Endothelial cell of umbilical vein (primary cell): ENCODE measurements around the gene LGALS7B. TPM values are rescaled to one million over a fixed set of nuclear protein-coding genes. Genes with fewer than 3 reads are reported as not detected.
"Not testable (repeated sequence)": the region's sequence is repeated elsewhere in the genome, so short reads cannot be mapped to it uniquely, and the experiment has no call there.

ENCODE experiments used
- BruUV-seq: library from RNA; stranded (reverse); fragments of 400-500 nt; replicated peaks from 2 replicates; lab custom pipeline; 2021; lab: Mats Ljungman, UMichigan
- CTCF ChIA-PET: fragments of 300-600, 350-600 bp; sonication (Branson Sonifier 250); formaldehyde crosslinking; loops from one replicate; lab custom pipeline; 2021; ENCODE audit warnings: antibody characterized with exemption, inconsistent platforms; lab: Charles Lee
- POLR2A ChIA-PET: fragments of 300-600, 350-600 bp; sonication (Branson Sonifier 250); formaldehyde crosslinking; loops from one replicate; lab custom pipeline; 2021; ENCODE audit warnings: antibody characterized with exemption, inconsistent platforms; lab: Charles Lee
- DNase-seq: peaks from one replicate; pipeline ENCODE4 v3.0.0-alpha.2; 2011; ENCODE audit warnings: low read depth, low spot score
- FAIRE-seq: peaks from 2 replicates; lab custom pipeline; 2011; peaks lifted over from hg19 to GRCh38; lab: Jason Lieb, UNC
- H2AFZ ChIP-seq: 2 replicates; pipeline ENCODE4 v1.6.0; 2012; ENCODE audit warnings: low read depth, low read length, control low read depth, inconsistent platforms
- H3K27ac ChIP-seq: 2 replicates; pipeline ENCODE4 v1.5.1; 2011; ENCODE audit warnings: low read depth, mild to moderate bottlenecking, control low read depth, low read length, moderate library complexity; ENCODE audit not compliant: insufficient read depth
- H3K27me3 ChIP-seq, 2 experiments: 2 replicates each; pipeline versions ENCODE4 v1.6.0 to v1.6.1; 2011; ENCODE audit warnings: low read length in 2 of 2, mixed read lengths in 1 of 2; ENCODE audit not compliant: control insufficient read depth in 2 of 2, insufficient read depth in 2 of 2
- H3K36me3 ChIP-seq, 2 experiments: 2 replicates in 1 of 2; 3 replicates in 1 of 2; pipeline ENCODE4 v1.5.1; 2011; ENCODE audit warnings: low read length in 2 of 2, mild to moderate bottlenecking in 1 of 2, moderate library complexity in 1 of 2; ENCODE audit not compliant: control insufficient read depth in 2 of 2, insufficient read depth in 2 of 2; ENCODE audit errors: extremely low read depth in 1 of 2
- H3K4me1 ChIP-seq: 3 replicates; pipeline ENCODE4 v1.5.1; 2011; ENCODE audit warnings: mild to moderate bottlenecking, low read length; ENCODE audit not compliant: control insufficient read depth, insufficient read depth; ENCODE audit errors: extremely low read depth
- H3K4me2 ChIP-seq: 2 replicates; pipeline ENCODE4 v1.6.1; 2011; ENCODE audit warnings: low read length, control low read depth, mixed read lengths; ENCODE audit not compliant: insufficient read depth
- H3K4me3 ChIP-seq, 3 experiments: fragments of 200-600 bp in 1 of 3; sonication (generic), shearing (Covaris generic) in 1 of 3; replicated peaks in 1 of 3; 2 replicates each; pipeline ENCODE4 v1.5.1; 2011 to 2016; ENCODE audit warnings: control low read depth in 3 of 3, low read length in 3 of 3, mild to moderate bottlenecking in 2 of 3, inconsistent platforms in 1 of 3, low read depth in 1 of 3, moderate library complexity in 1 of 3; ENCODE audit not compliant: insufficient read depth in 1 of 3
- H3K79me2 ChIP-seq: 2 replicates; pipeline ENCODE4 v1.6.0; 2012; ENCODE audit warnings: low read length, inconsistent platforms; ENCODE audit not compliant: control insufficient read depth, insufficient read depth
- H3K9ac ChIP-seq: replicated peaks from 2 replicates; pipeline ENCODE3; 2011; ENCODE audit warnings: low read length, control low read depth; ENCODE audit not compliant: insufficient read depth; ENCODE audit errors: extremely low read depth
- H3K9me1 ChIP-seq: replicated peaks from 3 replicates; pipeline ENCODE4 v1.6.0; 2011; ENCODE audit warnings: mild to moderate bottlenecking, low read length; ENCODE audit not compliant: control insufficient read depth, insufficient read depth; ENCODE audit errors: extremely low read depth
- H3K9me3 ChIP-seq: replicated peaks from 2 replicates; pipeline ENCODE4 v1.5.1; 2012; ENCODE audit warnings: low read length, inconsistent platforms; ENCODE audit not compliant: control insufficient read depth, insufficient read depth
- H4K20me1 ChIP-seq: replicated peaks from 2 replicates; pipeline ENCODE3; 2011; ENCODE audit warnings: mild to moderate bottlenecking, low read length; ENCODE audit not compliant: control insufficient read depth, insufficient read depth; ENCODE audit errors: extremely low read depth
- EZH2 ChIP-seq: IDR thresholded peaks from 2 replicates; pipeline ENCODE4 v1.6.1; 2012; ENCODE audit warnings: borderline replicate concordance, low read depth, mild to moderate bottlenecking, moderate library complexity, low read length, inconsistent platforms; ENCODE audit not compliant: severe bottlenecking
- FOS ChIP-seq: IDR thresholded peaks from 2 replicates; pipeline ENCODE4 v1.6.1; 2011; ENCODE audit warnings: mild to moderate bottlenecking, low read length, moderate library complexity, borderline replicate concordance; ENCODE audit not compliant: insufficient read depth
- GATA2 ChIP-seq: IDR thresholded peaks from 2 replicates; pipeline ENCODE4 v1.7.0; 2011; ENCODE audit warnings: low read depth, mild to moderate bottlenecking, moderate library complexity, mixed read lengths, low read length; ENCODE audit not compliant: insufficient read length, insufficient read depth
- JUN ChIP-seq: IDR thresholded peaks from 2 replicates; pipeline ENCODE4 v1.6.1; 2011; ENCODE audit warnings: borderline replicate concordance, low read depth; ENCODE audit not compliant: insufficient read length, insufficient read depth
- MYC ChIP-seq: IDR thresholded peaks from one replicate; pipeline ENCODE4 v1.6.1; 2011; ENCODE audit warnings: mild to moderate bottlenecking, low read depth, low read length
- POLR2A ChIP-seq: IDR thresholded peaks from 2 replicates; pipeline ENCODE4 v1.6.1; 2012; ENCODE audit warnings: low read depth, mild to moderate bottlenecking, control low read depth, low read length
- POLR2AphosphoS5 ChIP-seq: IDR thresholded peaks from 2 replicates; pipeline ENCODE4 v1.6.1; 2012; ENCODE audit warnings: low read depth, mild to moderate bottlenecking, control low read depth, low read length, moderate library complexity; ENCODE audit not compliant: insufficient read depth
- dilution Hi-C: fragments of 300-500 bp; cut with MboI; formaldehyde crosslinking; loops from one replicate; pipeline ENCODE4 v1.15.0; 2019; ENCODE audit warnings: low sequenced_read_pairs; ENCODE audit not compliant: extremely low pct_ligation_motif_present
- intact Hi-C: fragments of 100-400 bp; cut with micrococcal nuclease; formaldehyde crosslinking; loops from one replicate; pipeline ENCODE4 v1.10.0; 2022
- polyA plus RNA-seq, 4 experiments: library from polyadenylated mRNA; depleted of rRNA in 3 of 4; stranded (reverse) in 3 of 4; unstranded in 1 of 4; fragments of >200 nt; gene quantifications; 2 replicates each; pipeline versions ENCODE4 v1.2.1 to v1.2.3, GENCODE V29; 2011 to 2012; ENCODE audit warnings: missing spikeins in 1 of 4
- total RNA-seq: library from RNA; stranded (reverse); gene quantifications from 2 replicates; pipeline ENCODE4 v1.2.3, GENCODE V29; 2021
- TF ChIP-seq, protein P1 (sequence below), 2 donors: IDR thresholded peaks; 1 replicate in 1 of 2; 2 replicates in 1 of 2; pipeline ENCODE4 v1.5.1; 2011; ENCODE audit warnings: low read length in 2 of 2, mild to moderate bottlenecking in 2 of 2, moderate library complexity in 2 of 2, control low read depth in 1 of 2, inconsistent platforms in 1 of 2, low read depth in 1 of 2; ENCODE audit not compliant: insufficient read depth in 1 of 2; ENCODE audit errors: extremely low read depth in 1 of 2
- TF ChIP-seq, protein P2 (sequence below): IDR thresholded peaks from 2 replicates; pipeline ENCODE4 v1.6.1; 2011; ENCODE audit not compliant: insufficient read depth, insufficient read length

The LGALS7B gene
- total and polyA plus RNA-seq, 2 donors (not counting 3 experiments of a cell fraction or from before 2014, with no cell fraction given): not detected

DNA sequence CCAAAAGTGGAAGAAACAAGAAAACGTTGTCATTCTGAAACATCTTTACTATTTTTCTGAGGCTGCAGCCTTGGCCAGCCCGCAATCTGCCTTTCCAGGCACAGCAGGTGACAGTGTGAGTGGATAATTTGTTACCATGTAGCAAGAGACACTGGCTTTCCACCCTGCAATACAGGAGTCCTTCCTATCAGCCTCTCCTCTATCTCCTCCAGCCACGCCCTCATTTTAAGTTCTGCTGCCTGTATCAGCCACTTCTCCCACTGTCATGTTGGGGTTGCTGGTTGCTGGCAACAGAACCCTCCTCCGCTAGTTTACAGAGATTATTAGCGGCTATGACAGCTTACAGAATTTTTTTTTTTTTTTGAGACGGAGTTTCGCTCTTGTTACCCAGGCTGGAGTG is 7.9 kb upstream of the LGALS7B start:
- no peaks in the 10 kb centered on the region for H3K79me2 ChIP-seq
- H3K27me3 ChIP-seq: peaks cover 0 to 5% of the 10 kb centered on the region in 2 experiments
- no peak for TF ChIP-seq GATA2
- TF ChIP-seq POLR2A: no peak
- no peak for TF ChIP-seq EZH2
- TF ChIP-seq, protein P1, sequence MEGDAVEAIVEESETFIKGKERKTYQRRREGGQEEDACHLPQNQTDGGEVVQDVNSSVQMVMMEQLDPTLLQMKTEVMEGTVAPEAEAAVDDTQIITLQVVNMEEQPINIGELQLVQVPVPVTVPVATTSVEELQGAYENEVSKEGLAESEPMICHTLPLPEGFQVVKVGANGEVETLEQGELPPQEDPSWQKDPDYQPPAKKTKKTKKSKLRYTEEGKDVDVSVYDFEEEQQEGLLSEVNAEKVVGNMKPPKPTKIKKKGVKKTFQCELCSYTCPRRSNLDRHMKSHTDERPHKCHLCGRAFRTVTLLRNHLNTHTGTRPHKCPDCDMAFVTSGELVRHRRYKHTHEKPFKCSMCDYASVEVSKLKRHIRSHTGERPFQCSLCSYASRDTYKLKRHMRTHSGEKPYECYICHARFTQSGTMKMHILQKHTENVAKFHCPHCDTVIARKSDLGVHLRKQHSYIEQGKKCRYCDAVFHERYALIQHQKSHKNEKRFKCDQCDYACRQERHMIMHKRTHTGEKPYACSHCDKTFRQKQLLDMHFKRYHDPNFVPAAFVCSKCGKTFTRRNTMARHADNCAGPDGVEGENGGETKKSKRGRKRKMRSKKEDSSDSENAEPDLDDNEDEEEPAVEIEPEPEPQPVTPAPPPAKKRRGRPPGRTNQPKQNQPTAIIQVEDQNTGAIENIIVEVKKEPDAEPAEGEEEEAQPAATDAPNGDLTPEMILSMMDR (IDR thresholded peaks at IDR 0.05; ENCODE audit: extremely low read depth in 1 of 2, insufficient read depth in 1 of 2, low read depth in 1 of 2, low read length in 2 of 2): no peak
- no peak for TF ChIP-seq MYC
- TF ChIP-seq, protein P2, sequence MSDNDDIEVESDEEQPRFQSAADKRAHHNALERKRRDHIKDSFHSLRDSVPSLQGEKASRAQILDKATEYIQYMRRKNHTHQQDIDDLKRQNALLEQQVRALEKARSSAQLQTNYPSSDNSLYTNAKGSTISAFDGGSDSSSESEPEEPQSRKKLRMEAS: no peak
- no peak for TF ChIP-seq JUN
- no peak for TF ChIP-seq POLR2AphosphoS5
- no peak for TF ChIP-seq FOS
- H3K9me1 ChIP-seq: no peaks in the 10 kb centered on the region
- H3K4me1 ChIP-seq: peaks cover 2% of the 10 kb centered on the region
- intact Hi-C loops (no loop called here), dilution Hi-C loops (no loop called here)
- no peak overlapping the region for H3K9ac ChIP-seq
- no TSS peak for BruUV-seq
- H3K27ac ChIP-seq: no peak overlapping the region
- no peaks in the 10 kb centered on the region for H4K20me1 ChIP-seq
- DNase-seq (no peak), FAIRE-seq (no peak)
- H2AFZ ChIP-seq: no peak overlapping the region
- no peaks in the 10 kb centered on the region for H3K9me3 ChIP-seq
- ChIA-PET POLR2A (no interaction called here), CTCF (no interaction called here)
- no peaks in the 10 kb centered on the region for H3K36me3 ChIP-seq
- H3K4me3 ChIP-seq: no peak overlapping the region
- no peak overlapping the region for H3K4me2 ChIP-seq

DNA sequence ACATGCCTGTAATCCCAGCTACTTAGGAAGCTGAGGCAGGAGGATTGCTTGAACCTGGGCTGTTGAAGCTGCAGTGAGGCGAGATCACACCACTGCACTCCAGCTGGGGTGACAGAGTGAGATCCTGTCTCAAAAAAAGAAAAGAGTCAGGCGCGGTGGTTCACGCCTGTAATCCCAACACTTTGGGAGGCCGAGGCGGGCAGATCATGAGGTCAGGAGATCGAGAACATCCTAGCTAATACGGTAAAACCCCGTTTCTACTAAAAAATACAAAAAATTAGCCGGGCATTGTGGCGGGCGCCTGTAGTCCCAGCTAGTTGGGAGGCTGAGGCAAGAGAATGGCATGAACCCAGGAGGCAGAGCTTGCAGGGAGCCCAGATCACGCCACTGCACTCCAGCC is 6.8 kb upstream of the LGALS7B start:
- H3K9me1 ChIP-seq, H3K4me3 ChIP-seq, H3K9me3 ChIP-seq, H3K27me3 ChIP-seq, intact Hi-C loops, dilution Hi-C loops, H4K20me1 ChIP-seq, H3K79me2 ChIP-seq, H3K4me2 ChIP-seq, H2AFZ ChIP-seq, FAIRE-seq, H3K9ac ChIP-seq, H3K36me3 ChIP-seq, H3K27ac ChIP-seq, H3K4me1 ChIP-seq, BruUV-seq, DNase-seq, POLR2A ChIA-PET: not testable (repeated sequence)
- CTCF ChIA-PET: interaction anchor here (2.9 kb wide), 1 partner anchor 13 kb away, joined by 9 read pairs; no protein-coding TSS in a partner anchor
